Liver (tissue), 9 donors: ENCODE data around the gene APBA2. TPM values are rescaled to one million over a fixed set of nuclear protein-coding genes. Genes with fewer than 3 reads are reported as not detected.

ENCODE experiments used
- DNase-seq: peaks from one replicate; pipeline ENCODE4 v3.0.0-alpha.2; 2017; ENCODE audit warnings: low spot score
- H3K27ac ChIP-seq, 2 donors: one replicate each; pipeline ENCODE4 v1.7.0; 2013; ENCODE audit warnings: inconsistent platforms in 2 of 2, low read length in 2 of 2, control low read depth in 1 of 2, low read depth in 1 of 2, mild to moderate bottlenecking in 1 of 2
- H3K27me3 ChIP-seq, 4 donors: one replicate each; pipeline versions ENCODE4 v1.6.1 to v1.7.0; 2013; ENCODE audit warnings: low read length in 3 of 4, inconsistent platforms in 1 of 4, mild to moderate bottlenecking in 1 of 4, moderate library complexity in 1 of 4; ENCODE audit not compliant: control insufficient read depth in 4 of 4, insufficient read depth in 4 of 4
- H3K36me3 ChIP-seq, 4 donors: one replicate each; pipeline versions ENCODE4 v1.6.1 to v1.7.0; 2013; ENCODE audit warnings: low read length in 3 of 4, mild to moderate bottlenecking in 3 of 4, low read depth in 1 of 4, moderate library complexity in 1 of 4; ENCODE audit not compliant: control insufficient read depth in 4 of 4, insufficient read depth in 3 of 4
- H3K4me1 ChIP-seq, 4 donors: one replicate each; pipeline versions ENCODE4 v1.6.1 to v1.7.0; 2013; ENCODE audit warnings: low read length in 3 of 4, mild to moderate bottlenecking in 3 of 4, moderate library complexity in 1 of 4; ENCODE audit not compliant: control insufficient read depth in 4 of 4, insufficient read depth in 4 of 4
- H3K4me3 ChIP-seq, 3 donors: one replicate each; pipeline versions ENCODE4 v1.6.1 to v1.7.0; 2013; ENCODE audit warnings: low read length in 3 of 3, control low read depth in 1 of 3, low read depth in 1 of 3, mild to moderate bottlenecking in 1 of 3
- H3K9ac ChIP-seq, 2 donors: one replicate each; pipeline ENCODE4 v1.7.0; 2013; ENCODE audit warnings: low read length in 2 of 2, mild to moderate bottlenecking in 2 of 2, moderate library complexity in 2 of 2, control low read depth in 1 of 2, low read depth in 1 of 2
- H3K9me3 ChIP-seq, 4 donors: one replicate each; pipeline versions ENCODE4 v1.6.1 to v1.7.0; 2013; ENCODE audit warnings: low read length in 3 of 4; ENCODE audit not compliant: control insufficient read depth in 4 of 4
- ATF3 ChIP-seq: IDR thresholded peaks from 2 replicates; pipeline ENCODE4 v1.6.1; 2016; ENCODE audit warnings: antibody characterized with exemption
- FOXA1 ChIP-seq: IDR thresholded peaks from 2 replicates; pipeline ENCODE4 v1.6.1; 2016; ENCODE audit warnings: antibody characterized with exemption
- HNF4A ChIP-seq, 2 donors: conservative IDR thresholded peaks; 2 replicates each; pipeline ENCODE4 v1.6.1; 2016; ENCODE audit warnings: antibody characterized with exemption in 2 of 2, mild to moderate bottlenecking in 2 of 2
- HNF4G ChIP-seq: IDR thresholded peaks from 2 replicates; pipeline ENCODE4 v1.6.1; 2016; ENCODE audit warnings: antibody characterized with exemption
- JUND ChIP-seq, 2 donors: IDR thresholded peaks; 2 replicates each; pipeline ENCODE4 v1.6.1; 2016; ENCODE audit warnings: antibody characterized with exemption in 2 of 2
- NR2F2 ChIP-seq: IDR thresholded peaks from 2 replicates; pipeline ENCODE4 v1.6.1; 2016; ENCODE audit warnings: antibody characterized with exemption
- REST ChIP-seq: IDR thresholded peaks from 2 replicates; pipeline ENCODE4 v1.6.1; 2016; ENCODE audit warnings: antibody characterized with exemption, mild to moderate bottlenecking
- SP1 ChIP-seq: IDR thresholded peaks from 2 replicates; pipeline ENCODE4 v1.6.1; 2018; ENCODE audit warnings: antibody characterized with exemption, mild to moderate bottlenecking
- TAF1 ChIP-seq: conservative IDR thresholded peaks from 2 replicates; pipeline ENCODE4 v1.6.1; 2016; ENCODE audit warnings: antibody characterized with exemption, mild to moderate bottlenecking
- YY1 ChIP-seq: IDR thresholded peaks from 2 replicates; pipeline ENCODE4 v1.6.1; 2016; ENCODE audit warnings: antibody characterized with exemption, mild to moderate bottlenecking
- ZBTB33 ChIP-seq: IDR thresholded peaks from 2 replicates; pipeline ENCODE4 v1.6.1; 2016; ENCODE audit warnings: antibody characterized with exemption
- WGBS: extraction: QIAGEN DNeasy Blood & Tissue Kit; methylation state at CpG from one replicate; pipeline ENCODE4 v1.1.7; 2013; 5-methylcytosine and 5-hydroxymethylcytosine counted together
- polyA plus RNA-seq, 2 donors: library from polyadenylated mRNA; stranded (reverse) in 1 of 2; unstranded in 1 of 2; fragments of 200-250 nt in 1 of 2; fragments of >200 nt in 1 of 2; fragmentation: Nextera tagmentation in 1 of 2; extraction: Ambion mirVana in 1 of 2; gene quantifications; one replicate each; pipeline versions ENCODE4 v1.2.1 to v1.2.3, GENCODE V29; 2013 to 2015
- total RNA-seq, 2 donors: library from RNA; depleted of rRNA; stranded (reverse); fragments of >200 nt; gene quantifications; one replicate each; pipeline ENCODE4 v1.2.3, GENCODE V29; 2014
- TF ChIP-seq, protein P1 (sequence below): fragments of 150-350 bp; IDR thresholded peaks from 2 replicates; pipeline ENCODE4 v1.5.1; 2017; ENCODE audit warnings: improper control_type of control experiment, low read depth, low read length; ENCODE audit not compliant: missing input control
- TF ChIP-seq, protein P2 (sequence below): IDR thresholded peaks from 2 replicates; pipeline ENCODE4 v1.6.1; 2016; ENCODE audit warnings: antibody characterized with exemption
- donor health status: healthy.
- donor health status: healthy.
- donor health status: healthy.
- donor health status: healthy.
- donor health status: healthy.

The APBA2 gene
- total and polyA plus RNA-seq, 4 donors = 0.38 to 2.9 (median 1.7) TPM

- H3K36me3 ChIP-seq = no peaks in the 10 kb centered on the region
- H3K4me1 ChIP-seq = no peaks in the 10 kb centered on the region
- DNase-seq = no peak
- TF ChIP-seq REST = no peak
- TF ChIP-seq FOXA1 = no peak
- no peak for TF ChIP-seq JUND (IDR thresholded peaks at IDR 0.05)
- no peak for TF ChIP-seq SP1
- TF ChIP-seq, protein P1, sequence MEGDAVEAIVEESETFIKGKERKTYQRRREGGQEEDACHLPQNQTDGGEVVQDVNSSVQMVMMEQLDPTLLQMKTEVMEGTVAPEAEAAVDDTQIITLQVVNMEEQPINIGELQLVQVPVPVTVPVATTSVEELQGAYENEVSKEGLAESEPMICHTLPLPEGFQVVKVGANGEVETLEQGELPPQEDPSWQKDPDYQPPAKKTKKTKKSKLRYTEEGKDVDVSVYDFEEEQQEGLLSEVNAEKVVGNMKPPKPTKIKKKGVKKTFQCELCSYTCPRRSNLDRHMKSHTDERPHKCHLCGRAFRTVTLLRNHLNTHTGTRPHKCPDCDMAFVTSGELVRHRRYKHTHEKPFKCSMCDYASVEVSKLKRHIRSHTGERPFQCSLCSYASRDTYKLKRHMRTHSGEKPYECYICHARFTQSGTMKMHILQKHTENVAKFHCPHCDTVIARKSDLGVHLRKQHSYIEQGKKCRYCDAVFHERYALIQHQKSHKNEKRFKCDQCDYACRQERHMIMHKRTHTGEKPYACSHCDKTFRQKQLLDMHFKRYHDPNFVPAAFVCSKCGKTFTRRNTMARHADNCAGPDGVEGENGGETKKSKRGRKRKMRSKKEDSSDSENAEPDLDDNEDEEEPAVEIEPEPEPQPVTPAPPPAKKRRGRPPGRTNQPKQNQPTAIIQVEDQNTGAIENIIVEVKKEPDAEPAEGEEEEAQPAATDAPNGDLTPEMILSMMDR = no peak
- no peak for TF ChIP-seq HNF4G
- no peak for TF ChIP-seq HNF4A (conservative IDR thresholded peaks at IDR 0.05)
- no peak for TF ChIP-seq NR2F2
- TF ChIP-seq, protein P2, sequence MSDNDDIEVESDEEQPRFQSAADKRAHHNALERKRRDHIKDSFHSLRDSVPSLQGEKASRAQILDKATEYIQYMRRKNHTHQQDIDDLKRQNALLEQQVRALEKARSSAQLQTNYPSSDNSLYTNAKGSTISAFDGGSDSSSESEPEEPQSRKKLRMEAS = no peak
- TF ChIP-seq YY1 = no peak
- no peak for TF ChIP-seq ZBTB33
- WGBS = 12% methylated on average over 46 of the region's 46 CpGs
- H3K9ac ChIP-seq = no peak overlapping the region
- H3K27ac ChIP-seq = no peak overlapping the region
- no peaks in the 10 kb centered on the region for H3K9me3 ChIP-seq
- H3K4me3 ChIP-seq = no peak overlapping the region
- H3K27me3 ChIP-seq = peaks cover 0 to 9% (median 0%) of the 10 kb centered on the region in 4 donors
These were observed 229.6 kb downstream of the APBA2 start for GRCh38 chr15:29115093-29115991.

DNA sequence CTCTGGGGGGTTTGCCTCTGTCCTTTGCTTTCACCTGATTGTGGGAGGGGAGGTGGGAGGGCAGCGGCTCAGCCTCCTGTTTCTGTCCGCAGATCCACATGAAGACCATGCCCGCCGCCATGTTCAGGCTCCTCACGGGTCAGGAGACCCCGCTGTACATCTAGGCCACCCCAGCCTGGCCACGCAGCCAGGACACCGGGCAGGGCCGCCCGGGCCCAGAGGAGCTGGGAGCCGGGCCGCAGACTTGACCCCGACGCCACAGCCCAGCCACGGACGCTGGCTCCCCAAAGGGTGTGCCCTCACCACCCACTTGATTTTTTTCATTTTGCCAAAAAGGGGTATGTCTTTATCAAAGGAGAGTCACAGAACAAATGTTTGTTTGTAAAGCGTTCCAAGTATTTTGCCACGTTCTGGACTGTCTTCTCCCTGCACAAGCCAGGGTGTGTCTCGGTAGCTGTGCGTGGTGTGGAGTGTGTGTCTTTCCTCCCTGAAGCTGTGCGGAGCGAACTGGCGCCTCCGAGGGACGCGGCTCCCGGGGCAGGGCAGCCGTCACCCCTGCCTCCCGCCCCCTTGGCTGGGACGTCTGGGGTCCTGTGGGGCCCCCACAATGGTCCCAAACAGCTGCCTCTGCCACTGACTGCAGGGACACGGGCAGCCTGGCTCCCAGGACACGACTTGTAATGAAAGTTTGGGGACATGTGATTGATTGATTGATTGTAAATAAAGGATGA is 231.4 kb downstream of the APBA2 start:
- H3K27ac ChIP-seq = no peak overlapping the region
- no peaks in the 10 kb centered on the region for H3K9me3 ChIP-seq
- no peak overlapping the region for H3K4me3 ChIP-seq
- WGBS = 91% methylated on average over 32 of the region's 32 CpGs
- H3K4me1 ChIP-seq = no peaks in the 10 kb centered on the region
- peaks cover 0 to 9% (median 0%) of the 10 kb centered on the region in 4 donors for H3K27me3 ChIP-seq
- no peak overlapping the region for H3K9ac ChIP-seq
- no peak for DNase-seq
- H3K36me3 ChIP-seq = no peaks in the 10 kb centered on the region
- TF ChIP-seq HNF4A (conservative IDR thresholded peaks at IDR 0.05) (no peak), TAF1 (no peak), ATF3 (no peak)
